Neural cell (in vitro differentiated cells): ENCODE measurements around the gene HAPLN2.

Source experiments
- EZH2 ChIP-seq: fragments of 200-600, 300-800 bp; shearing (Covaris generic), sonication (generic); IDR thresholded peaks from 2 replicates; pipeline ENCODE4 v1.6.1; 2014; ENCODE audit warnings: antibody characterized with exemption, low read length, borderline replicate concordance, mild to moderate bottlenecking; ENCODE audit not compliant: insufficient read depth, poor library complexity, severe bottlenecking
- MXI1 ChIP-seq: fragments of 450-650 bp; conservative IDR thresholded peaks from 2 replicates; pipeline ENCODE4 v1.6.1; 2014; ENCODE audit warnings: antibody characterized with exemption, mild to moderate bottlenecking; ENCODE audit not compliant: poor library complexity, severe bottlenecking
- POLR2AphosphoS5 ChIP-seq: IDR thresholded peaks from 2 replicates; pipeline ENCODE4 v1.6.1; 2012
- SMC3 ChIP-seq: fragments of 450-650 bp; conservative IDR thresholded peaks from 2 replicates; pipeline ENCODE4 v1.6.1; 2014; ENCODE audit warnings: antibody characterized with exemption, mild to moderate bottlenecking, moderate library complexity; ENCODE audit not compliant: poor library complexity
- TAF1 ChIP-seq: IDR thresholded peaks from 2 replicates; pipeline ENCODE4 v1.6.1; 2012; ENCODE audit warnings: low read depth
- TF ChIP-seq, protein P1 (sequence below): fragments of 450-650 bp; IDR thresholded peaks from 2 replicates; pipeline ENCODE4 v1.5.1; 2014; ENCODE audit warnings: antibody characterized with exemption, mild to moderate bottlenecking, moderate library complexity; ENCODE audit not compliant: poor library complexity, severe bottlenecking
- TF ChIP-seq, protein P2 (sequence below): IDR thresholded peaks from 2 replicates; pipeline ENCODE4 v1.6.1; 2012; ENCODE audit warnings: borderline replicate concordance

DNA sequence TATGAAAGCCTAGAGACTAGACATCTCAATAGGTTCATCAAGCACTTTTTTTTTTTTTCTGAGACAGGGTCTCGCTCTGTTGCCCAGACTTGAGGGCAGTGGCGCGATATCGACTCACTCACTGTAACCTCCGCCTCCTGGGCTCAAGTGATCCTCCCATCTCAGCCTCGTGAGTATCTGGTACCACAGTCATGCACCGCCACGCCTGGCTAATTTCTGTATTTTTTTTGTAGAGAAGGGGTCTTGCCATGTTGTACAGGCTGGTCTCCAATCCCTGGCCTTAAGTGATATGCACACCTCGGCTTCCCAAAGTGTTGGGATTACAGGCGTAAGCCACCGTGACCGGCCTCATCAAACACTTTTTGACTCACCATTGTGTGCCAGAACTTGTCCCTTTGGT lies 17.3 kb upstream of the HAPLN2 start:
- TF ChIP-seq, protein P1, sequence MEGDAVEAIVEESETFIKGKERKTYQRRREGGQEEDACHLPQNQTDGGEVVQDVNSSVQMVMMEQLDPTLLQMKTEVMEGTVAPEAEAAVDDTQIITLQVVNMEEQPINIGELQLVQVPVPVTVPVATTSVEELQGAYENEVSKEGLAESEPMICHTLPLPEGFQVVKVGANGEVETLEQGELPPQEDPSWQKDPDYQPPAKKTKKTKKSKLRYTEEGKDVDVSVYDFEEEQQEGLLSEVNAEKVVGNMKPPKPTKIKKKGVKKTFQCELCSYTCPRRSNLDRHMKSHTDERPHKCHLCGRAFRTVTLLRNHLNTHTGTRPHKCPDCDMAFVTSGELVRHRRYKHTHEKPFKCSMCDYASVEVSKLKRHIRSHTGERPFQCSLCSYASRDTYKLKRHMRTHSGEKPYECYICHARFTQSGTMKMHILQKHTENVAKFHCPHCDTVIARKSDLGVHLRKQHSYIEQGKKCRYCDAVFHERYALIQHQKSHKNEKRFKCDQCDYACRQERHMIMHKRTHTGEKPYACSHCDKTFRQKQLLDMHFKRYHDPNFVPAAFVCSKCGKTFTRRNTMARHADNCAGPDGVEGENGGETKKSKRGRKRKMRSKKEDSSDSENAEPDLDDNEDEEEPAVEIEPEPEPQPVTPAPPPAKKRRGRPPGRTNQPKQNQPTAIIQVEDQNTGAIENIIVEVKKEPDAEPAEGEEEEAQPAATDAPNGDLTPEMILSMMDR = no peak
- TF ChIP-seq, protein P2, sequence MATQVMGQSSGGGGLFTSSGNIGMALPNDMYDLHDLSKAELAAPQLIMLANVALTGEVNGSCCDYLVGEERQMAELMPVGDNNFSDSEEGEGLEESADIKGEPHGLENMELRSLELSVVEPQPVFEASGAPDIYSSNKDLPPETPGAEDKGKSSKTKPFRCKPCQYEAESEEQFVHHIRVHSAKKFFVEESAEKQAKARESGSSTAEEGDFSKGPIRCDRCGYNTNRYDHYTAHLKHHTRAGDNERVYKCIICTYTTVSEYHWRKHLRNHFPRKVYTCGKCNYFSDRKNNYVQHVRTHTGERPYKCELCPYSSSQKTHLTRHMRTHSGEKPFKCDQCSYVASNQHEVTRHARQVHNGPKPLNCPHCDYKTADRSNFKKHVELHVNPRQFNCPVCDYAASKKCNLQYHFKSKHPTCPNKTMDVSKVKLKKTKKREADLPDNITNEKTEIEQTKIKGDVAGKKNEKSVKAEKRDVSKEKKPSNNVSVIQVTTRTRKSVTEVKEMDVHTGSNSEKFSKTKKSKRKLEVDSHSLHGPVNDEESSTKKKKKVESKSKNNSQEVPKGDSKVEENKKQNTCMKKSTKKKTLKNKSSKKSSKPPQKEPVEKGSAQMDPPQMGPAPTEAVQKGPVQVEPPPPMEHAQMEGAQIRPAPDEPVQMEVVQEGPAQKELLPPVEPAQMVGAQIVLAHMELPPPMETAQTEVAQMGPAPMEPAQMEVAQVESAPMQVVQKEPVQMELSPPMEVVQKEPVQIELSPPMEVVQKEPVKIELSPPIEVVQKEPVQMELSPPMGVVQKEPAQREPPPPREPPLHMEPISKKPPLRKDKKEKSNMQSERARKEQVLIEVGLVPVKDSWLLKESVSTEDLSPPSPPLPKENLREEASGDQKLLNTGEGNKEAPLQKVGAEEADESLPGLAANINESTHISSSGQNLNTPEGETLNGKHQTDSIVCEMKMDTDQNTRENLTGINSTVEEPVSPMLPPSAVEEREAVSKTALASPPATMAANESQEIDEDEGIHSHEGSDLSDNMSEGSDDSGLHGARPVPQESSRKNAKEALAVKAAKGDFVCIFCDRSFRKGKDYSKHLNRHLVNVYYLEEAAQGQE = no peak
- TF ChIP-seq TAF1 = no peak
- no peak for TF ChIP-seq SMC3
- TF ChIP-seq POLR2AphosphoS5 = no peak
- TF ChIP-seq EZH2 = no peak
- no peak for TF ChIP-seq MXI1
